GM18502 (cell line): ENCODE data around the gene SMPD4.
"Not testable (repeated sequence)": the region's sequence is repeated elsewhere in the genome, so short reads cannot be mapped to it uniquely, and the experiment has no call there.

Experiments used
- ATAC-seq: cut with Tn5 transposase; IDR thresholded peaks from one replicate; pipeline ENCODE4 v1.9.1; 2021; ENCODE audit warnings: mild to moderate bottlenecking; ENCODE audit not compliant: unreplicated experiment, poor library complexity

SMPD4 gene, protein sequence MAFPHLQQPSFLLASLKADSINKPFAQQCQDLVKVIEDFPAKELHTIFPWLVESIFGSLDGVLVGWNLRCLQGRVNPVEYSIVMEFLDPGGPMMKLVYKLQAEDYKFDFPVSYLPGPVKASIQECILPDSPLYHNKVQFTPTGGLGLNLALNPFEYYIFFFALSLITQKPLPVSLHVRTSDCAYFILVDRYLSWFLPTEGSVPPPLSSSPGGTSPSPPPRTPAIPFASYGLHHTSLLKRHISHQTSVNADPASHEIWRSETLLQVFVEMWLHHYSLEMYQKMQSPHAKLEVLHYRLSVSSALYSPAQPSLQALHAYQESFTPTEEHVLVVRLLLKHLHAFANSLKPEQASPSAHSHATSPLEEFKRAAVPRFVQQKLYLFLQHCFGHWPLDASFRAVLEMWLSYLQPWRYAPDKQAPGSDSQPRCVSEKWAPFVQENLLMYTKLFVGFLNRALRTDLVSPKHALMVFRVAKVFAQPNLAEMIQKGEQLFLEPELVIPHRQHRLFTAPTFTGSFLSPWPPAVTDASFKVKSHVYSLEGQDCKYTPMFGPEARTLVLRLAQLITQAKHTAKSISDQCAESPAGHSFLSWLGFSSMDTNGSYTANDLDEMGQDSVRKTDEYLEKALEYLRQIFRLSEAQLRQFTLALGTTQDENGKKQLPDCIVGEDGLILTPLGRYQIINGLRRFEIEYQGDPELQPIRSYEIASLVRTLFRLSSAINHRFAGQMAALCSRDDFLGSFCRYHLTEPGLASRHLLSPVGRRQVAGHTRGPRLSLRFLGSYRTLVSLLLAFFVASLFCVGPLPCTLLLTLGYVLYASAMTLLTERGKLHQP

GRCh38 chr2:130181325-130181879 lies at the start of gene SMPD4:
Gene SMPD4, minus strand, starts transcription at chr2:130181602. Its CDS starts 5,010 bp downstream, at chr2:130176592.
- peak; percentile 57 for ATAC-seq

DNA sequence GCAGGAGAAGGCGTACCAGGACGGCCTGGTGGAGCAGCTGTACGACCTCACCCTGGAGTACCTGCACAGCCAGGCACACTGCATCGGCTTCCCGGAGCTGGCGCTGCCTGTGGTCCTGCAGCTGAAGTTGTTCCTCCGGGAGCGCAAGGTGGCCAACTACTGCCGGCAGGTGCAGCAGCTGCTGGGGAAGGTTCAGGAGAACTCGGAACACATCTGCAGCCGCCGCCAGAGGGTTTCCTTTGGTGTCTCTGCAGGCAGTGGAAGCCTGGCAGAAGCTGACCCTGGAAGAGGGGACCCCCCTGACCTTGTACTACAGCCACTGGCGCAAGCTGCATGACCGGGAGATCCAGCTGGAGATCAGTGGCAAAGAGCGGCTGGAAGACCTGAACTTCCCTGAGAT lies 49.5 kb upstream of the SMPD4 start:
- ATAC-seq, result not testable (repeated sequence)

- not testable (repeated sequence) for ATAC-seq
Observed at GRCh38 chr2:130230376-130230775, 49.0 kb upstream of the SMPD4 start.

DNA sequence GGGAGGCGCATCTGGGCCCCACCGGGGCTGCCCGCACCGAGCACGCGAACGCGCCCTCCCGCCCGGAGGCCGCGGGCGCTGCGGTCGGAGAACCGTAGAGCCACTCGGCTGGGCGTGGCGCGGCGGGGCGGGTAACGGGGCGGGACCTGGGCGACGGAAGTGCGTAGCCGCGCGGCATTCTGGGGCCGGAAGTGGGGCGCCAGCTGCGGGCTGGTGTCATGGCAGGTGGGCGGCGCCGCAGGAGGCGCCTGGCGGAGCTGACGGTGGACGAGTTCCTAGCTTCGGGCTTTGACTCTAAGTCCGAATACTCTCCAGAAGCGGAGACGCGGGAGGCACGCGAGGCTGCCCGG lies 47.7 kb upstream of the SMPD4 start:
- ATAC-seq, result not testable (repeated sequence)

DNA sequence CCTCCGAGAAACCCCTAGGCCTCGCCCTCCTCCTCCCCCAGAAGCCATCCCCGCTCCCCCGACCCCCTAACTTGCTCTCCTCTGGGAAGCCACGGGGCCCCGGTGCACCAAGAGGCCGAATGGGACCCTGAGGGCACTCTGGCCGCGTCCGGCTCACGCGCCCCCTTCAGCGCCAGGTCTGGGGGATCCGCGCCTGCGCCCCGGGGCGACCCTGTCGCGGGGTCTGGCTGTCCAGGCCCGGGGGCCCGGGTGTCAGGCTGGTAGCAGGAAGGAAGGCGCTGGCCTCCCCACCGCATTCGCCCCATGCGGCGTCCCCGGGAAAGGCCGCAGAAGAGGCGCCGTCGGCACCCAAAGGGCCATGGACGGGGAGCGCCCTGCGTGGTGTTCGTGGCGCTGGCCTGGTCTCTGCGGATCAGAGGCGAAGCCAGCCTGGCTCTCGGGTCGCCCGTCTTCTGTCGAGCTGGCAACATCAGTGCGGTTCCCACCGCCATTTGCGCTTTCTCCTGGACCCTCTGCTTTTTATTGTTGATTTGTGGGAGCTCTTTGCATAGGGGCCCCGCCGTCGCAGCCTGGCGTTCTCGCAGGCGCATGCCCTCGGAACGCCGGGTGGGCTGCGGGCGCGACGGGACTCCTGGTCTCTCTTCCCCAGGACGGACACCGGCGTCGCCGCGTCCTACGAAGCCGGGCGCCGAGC lies 47.2 kb upstream of the SMPD4 start:
- not testable (repeated sequence) for ATAC-seq

- not testable (repeated sequence) for ATAC-seq
Observed at GRCh38 chr2:130228005-130228404, 46.6 kb upstream of the SMPD4 start.

- peak; percentile 79 for ATAC-seq
Observed at GRCh38 chr2:130222523-130222922, 41.1 kb upstream of the SMPD4 start.

DNA sequence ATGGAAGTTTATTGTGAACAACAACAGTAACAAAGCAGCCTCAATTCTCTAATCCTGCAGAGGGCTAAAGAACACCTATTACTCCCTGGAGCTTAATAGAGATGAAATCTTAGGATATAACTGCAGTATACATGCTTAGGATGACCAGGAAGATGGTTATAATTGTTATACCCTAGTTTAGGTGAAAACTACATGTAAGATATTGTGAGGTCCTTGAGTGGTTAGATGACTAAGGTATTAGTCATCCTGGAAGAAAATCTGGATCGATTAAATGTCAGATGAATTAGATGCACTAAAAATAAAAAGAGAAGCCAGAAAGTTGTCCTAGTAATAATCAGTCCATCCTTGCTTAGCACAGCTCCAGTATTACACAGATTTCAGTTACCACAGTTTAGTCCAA lies 39.1 kb upstream of the SMPD4 start:
- ATAC-seq, result not testable (repeated sequence)

GRCh38 chr2:130219147-130219546 lies 37.7 kb upstream of the SMPD4 start:
- ATAC-seq, result not testable (repeated sequence)

DNA sequence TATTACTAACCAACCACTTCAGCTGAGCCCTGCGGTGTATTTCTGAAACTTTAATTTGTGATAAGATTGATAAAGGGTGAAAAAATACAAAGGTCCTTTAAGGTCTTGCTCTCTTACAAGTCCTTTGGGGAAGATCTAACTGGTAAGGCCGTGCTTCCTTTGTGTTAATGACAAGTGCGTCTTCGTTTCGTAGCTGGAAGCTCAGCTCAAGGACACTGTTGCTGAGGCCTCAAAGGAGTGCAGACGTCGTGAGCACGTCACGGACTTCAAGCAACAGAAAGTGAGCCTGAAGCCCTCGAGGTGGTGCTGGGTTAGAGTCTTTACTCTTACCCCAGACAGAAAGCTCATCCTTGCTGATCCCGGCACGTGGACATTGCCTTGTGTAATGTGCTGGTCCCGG lies 25.6 kb upstream of the SMPD4 start:
- not testable (repeated sequence) for ATAC-seq

DNA sequence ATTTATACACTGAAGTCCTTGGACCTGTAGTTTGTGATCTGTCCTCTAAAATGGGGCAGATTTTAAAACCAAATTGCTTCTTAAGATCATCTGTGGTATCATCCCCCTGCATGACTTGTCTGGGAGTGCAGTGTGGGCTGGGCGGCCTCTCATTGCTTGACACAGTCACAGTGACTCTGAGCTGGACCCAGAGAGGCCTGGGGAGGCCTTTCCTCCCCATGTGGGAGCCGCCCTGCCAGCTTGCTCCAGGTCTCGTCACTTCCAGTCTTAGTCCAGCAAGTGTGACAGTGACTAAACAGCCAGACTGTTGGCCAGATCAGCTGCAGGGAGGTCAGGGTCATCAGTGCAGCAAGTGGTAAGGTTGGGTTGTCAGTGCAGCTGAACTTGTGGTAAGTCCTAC lies 21.7 kb upstream of the SMPD4 start:
- not testable (repeated sequence) for ATAC-seq

DNA sequence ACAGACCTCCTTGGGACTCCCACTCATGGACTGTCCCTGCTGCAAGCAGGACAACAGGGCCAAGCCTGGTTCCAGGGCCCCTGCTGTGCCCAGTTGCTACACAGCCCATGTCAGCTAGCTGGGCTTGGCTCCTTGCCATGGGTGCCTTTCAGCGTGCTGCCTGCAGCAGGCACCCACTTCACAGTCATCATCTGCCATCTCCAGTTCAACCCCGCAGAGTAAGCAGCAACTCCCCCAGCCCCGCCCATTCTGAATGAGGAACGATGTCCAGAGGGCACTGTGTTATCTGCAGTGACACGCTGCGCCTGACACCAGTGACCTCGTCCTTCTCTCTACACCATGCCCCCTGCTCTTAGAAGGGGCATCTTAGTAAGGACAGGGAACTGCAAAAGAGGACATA lies 21.1 kb upstream of the SMPD4 start:
- ATAC-seq, result not testable (repeated sequence)

- no peak for ATAC-seq
Observed at GRCh38 chr2:130198343-130198742, 16.9 kb upstream of the SMPD4 start, which contains the start of gene TUBA3E. Gene TUBA3E, minus strand, starts transcription at chr2:130198439. Its CDS starts 79 bp downstream, at chr2:130198360.

DNA sequence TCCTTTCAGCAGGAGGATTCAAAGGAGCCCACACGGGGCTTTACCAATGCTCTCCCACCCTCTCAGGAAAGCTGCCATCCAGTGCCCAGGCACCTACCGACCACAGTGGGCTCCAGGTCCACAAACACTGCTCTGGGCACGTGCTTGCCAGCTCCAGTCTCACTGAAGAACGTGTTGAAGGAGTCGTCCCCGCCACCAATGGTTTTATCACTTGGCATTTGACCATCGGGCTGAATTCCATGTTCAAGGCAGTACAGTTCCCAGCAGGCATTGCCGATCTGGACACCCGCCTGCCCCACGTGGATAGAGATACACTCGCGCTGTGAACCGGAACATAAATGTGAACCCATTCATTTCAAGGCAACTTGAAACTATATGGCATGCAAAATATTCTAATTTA lies 14.7 kb upstream of the SMPD4 start:
- ATAC-seq, result not testable (repeated sequence)

GRCh38 chr2:130195089-130195635 lies 13.8 kb upstream of the SMPD4 start:
- not testable (repeated sequence) for ATAC-seq

DNA sequence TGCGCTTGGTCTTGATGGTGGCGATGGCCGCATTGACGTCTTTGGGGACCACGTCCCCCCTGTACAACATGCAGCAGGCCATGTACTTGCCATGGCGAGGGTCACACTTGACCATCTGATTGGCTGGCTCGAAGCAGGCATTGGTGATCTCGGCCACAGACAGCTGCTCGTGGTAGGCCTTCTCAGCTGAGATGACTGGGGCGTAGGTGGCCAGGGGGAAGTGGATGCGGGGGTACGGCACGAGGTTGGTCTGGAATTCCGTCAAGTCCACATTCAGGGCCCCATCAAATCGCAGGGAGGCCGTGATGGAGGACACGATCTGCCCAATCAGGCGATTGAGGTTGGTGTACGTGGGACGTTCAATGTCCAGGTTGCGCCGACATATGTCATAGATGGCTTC lies 12.4 kb upstream of the SMPD4 start:
- not testable (repeated sequence) for ATAC-seq

DNA sequence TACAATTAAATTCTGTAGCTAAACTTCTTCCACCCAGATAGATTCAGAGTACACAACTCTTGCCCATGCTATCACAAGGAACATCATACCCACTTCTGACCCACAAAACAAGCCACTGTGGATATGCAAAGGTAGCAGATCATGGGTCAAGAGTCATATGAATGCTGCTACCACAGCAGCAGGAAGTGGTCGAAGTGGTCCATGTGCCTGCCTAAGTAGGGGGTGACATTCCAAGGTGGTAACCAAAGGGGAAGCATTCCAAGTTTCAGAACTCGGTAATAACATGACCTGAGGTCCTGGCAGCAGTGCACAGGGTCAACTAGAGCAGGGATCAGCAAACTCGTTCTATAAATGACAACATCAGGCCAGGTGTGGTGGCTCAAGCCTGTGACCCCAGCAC lies 11.0 kb upstream of the SMPD4 start:
- ATAC-seq, result not testable (repeated sequence)

- ATAC-seq, result not testable (repeated sequence)
Observed at GRCh38 chr2:130191319-130191718, 9.9 kb upstream of the SMPD4 start.

GRCh38 chr2:130190237-130190636 lies 8.8 kb upstream of the SMPD4 start:
- ATAC-seq, result no peak

DNA sequence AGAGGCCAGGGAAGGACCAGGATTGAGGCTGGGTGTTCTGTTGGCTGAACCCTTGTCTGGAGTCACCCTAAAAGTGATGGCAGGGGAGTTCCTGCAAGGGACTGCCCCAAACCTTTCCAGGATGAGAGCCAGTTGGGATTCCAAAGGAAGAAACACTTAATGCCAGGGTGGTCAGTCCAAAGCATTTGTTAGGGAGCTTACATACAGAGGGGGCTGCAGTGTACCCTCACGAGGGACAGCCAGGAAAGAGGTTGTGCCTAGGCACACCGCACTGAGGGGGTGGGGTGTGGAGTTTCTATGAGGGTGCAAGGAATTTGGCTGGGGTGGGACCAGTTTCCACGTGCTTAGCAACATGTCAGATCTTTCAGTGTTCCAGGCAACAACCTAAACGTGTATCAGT lies 7.6 kb upstream of the SMPD4 start:
- not testable (repeated sequence) for ATAC-seq
